Stimulated activated naive CD8-positive, alpha-beta T cell treated with anti-CD3 and anti-CD28 coated beads, Interleukin-15, amount 100 ng/mL, for 72 hours (primary cell): ENCODE results near the gene SMIM1.
"Not testable (repeated sequence)": the region's sequence is repeated elsewhere in the genome, so short reads cannot be mapped to it uniquely, and the experiment has no call there.

Experiments used
- ATAC-seq: fragments of 150-1000 bp; cut with Tn5 transposase; 2 replicates; pipeline ENCODE4 v1.10.0; 2021; ENCODE audit warnings: mild to moderate bottlenecking, moderate library complexity
- DNase-seq, 2 donors: peaks; one replicate each; pipeline ENCODE4 v3.0.0; 2021 to 2022
- H3K27ac Mint-ChIP-seq, 2 donors: one replicate each; pipeline ENCODE4 v1.8.0; 2022; ENCODE audit warnings: mild to moderate bottlenecking in 2 of 2, mixed read lengths in 2 of 2, moderate library complexity in 2 of 2
- H3K27me3 Mint-ChIP-seq: one replicate; pipeline ENCODE4 v1.8.0; 2022; ENCODE audit warnings: mixed read lengths
- H3K4me1 Mint-ChIP-seq: one replicate; pipeline ENCODE4 v1.8.0; 2022; ENCODE audit warnings: mild to moderate bottlenecking, mixed read lengths
- H3K4me3 Mint-ChIP-seq, 2 donors: one replicate each; pipeline ENCODE4 v1.8.0; 2022; ENCODE audit warnings: mild to moderate bottlenecking in 2 of 2, mixed read lengths in 2 of 2, moderate library complexity in 1 of 2
- H3K9me3 Mint-ChIP-seq, 2 donors: one replicate each; pipeline ENCODE4 v1.8.0; 2022; ENCODE audit warnings: mixed read lengths in 2 of 2

The SMIM1 gene, protein sequence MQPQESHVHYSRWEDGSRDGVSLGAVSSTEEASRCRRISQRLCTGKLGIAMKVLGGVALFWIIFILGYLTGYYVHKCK

DNA sequence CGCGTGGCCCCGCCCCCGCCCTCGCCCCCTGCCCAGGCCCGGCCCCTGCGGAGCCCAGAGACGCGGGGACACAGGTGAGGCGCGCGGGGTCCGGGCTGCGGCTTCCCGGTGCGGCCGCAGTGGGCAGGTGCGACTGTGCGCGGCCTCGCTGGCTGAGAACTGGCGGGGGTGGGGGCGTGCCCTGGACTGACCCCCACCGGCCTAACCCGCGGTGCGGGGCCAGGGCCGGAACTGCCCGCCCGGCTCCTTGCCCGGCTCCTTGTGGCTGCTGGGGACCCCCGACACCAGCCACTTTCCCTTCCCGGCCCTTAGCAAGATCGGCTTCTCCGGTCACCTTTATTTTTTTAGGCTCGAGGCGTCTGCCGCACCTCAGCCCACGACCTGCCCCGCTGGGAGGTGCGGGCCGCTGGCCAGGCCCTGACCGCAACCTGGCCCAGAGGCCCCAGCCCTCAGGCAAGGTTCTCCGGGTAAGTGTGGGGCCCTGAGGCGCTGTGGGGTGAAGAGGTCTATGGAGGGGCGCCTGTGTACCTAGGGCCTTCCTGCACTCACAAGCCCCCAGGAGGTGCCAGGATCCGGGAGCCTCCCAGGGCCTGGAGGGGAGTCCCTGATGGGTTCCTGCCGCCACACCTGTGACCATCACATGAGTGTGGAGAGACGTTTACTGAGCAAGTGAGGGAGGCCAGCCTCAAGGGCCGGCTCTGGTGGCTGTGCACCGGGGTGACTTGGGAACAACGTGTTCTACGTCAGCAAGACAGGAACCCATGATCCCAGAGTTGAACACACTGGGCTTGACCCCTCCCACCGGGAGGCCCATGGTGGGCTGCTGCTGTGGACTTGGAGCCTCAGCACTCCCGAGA lies at the start of gene SMIM1:
Gene SMIM1, plus strand, starts transcription at position 35 of the 857 bp plus-strand sequence. CDS start 2,625 bp downstream, outside the sequence.
- peak in 1 of 2 donors; percentile 28 for DNase-seq
- Mint-ChIP-seq H3K27me3 (no peaks in the 10 kb centered on the region), H3K4me1 (peaks cover 39% of the 10 kb centered on the region), H3K4me3 (peak within 1 kb of the TSS; percentile 80 to 90), H3K9me3 (no peaks in the 10 kb centered on the region), H3K27ac (peak within 1 kb of the TSS; percentile 65 to 85)
- no peak for ATAC-seq

DNA sequence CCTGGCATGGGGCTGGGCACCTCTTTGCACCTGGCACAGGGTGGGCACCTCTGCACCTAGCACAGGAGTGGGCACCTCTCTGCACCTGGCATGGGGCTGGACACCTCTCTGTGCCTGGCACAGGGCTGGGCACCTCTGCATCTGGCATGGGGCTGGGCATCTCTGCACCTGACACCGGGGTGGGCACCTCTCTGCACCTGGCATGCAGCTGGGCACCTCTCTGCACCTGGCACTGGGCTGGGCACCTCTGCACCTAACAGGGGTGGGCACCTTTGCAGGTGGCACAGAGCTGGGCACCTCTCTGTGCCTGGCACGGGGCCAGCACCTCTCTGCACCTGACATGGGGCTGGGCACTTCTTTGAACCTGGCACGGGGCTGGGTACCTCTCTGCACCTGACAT lies 49.7 kb upstream of the SMIM1 start:
- no peak overlapping the region for H3K27ac Mint-ChIP-seq
- no peaks in the 10 kb centered on the region for H3K9me3 Mint-ChIP-seq
- ATAC-seq (no peak), DNase-seq (no peak)
- H3K27me3 Mint-ChIP-seq, result peaks cover 8% of the 10 kb centered on the region
- H3K4me3 Mint-ChIP-seq, result no peak overlapping the region
- H3K4me1 Mint-ChIP-seq, result peaks cover 11% of the 10 kb centered on the region

DNA sequence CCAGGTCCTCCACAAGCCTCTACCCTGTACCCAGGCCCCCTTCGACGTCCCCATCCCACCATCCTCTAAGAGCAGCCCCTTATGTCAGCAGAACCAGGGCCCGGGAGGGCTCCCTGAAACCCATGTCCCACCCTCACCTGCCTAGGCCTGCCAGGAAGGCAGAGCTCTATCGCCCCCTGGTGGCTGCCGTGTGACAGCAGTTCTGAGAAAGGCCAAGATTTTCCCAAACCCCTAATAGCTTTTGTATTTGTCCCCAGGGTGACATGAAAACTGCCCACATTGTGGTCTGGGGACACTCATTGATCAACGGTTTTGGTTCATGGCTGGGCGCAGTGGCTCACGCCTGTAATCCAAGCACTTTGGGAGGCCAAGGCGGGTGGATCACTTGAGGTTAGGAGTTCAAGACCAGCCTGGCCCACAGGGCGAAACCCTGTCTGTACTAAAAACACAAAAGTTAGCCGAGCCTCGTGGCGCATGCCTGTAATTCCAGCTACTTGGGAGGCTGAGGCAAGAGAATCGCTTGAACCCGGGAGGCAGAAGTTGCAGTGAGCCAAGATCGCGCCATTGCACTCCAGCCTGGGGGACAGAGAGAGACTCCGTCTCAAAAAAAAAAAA lies 48.0 kb upstream of the SMIM1 start:
- H3K27me3 Mint-ChIP-seq, result peaks cover 20% of the 10 kb centered on the region
- not testable (repeated sequence) for H3K27ac Mint-ChIP-seq, H3K4me3 Mint-ChIP-seq, H3K9me3 Mint-ChIP-seq
- DNase-seq (peak; percentile 68 to 72), ATAC-seq (peak; percentile 45)
- peaks cover 11% of the 10 kb centered on the region for H3K4me1 Mint-ChIP-seq

DNA sequence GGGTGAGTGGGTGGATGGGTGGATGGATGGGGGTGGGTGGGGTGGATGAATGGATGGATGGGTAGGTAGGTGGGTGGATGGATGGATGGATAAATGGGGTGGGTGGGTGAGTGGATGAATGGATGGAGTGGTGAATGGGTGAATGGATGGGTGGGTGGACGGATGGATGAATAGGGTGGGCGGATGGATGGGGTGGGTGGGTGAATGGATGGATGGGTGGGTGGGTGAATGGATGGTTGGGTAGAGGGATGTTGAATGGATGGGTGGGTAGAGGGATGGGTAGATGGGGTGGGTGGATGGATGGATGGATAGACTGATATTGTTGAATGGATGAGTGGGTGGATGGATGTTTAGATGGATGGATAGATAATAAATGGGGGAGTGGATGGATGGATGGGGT lies 47.2 kb upstream of the SMIM1 start:
- Mint-ChIP-seq H3K4me3 (no peak overlapping the region), H3K27ac (no peak overlapping the region), H3K9me3 (no peaks in the 10 kb centered on the region), H3K4me1 (peaks cover 10% of the 10 kb centered on the region), H3K27me3 (peaks cover 23% of the 10 kb centered on the region)
- no peak for ATAC-seq
- no peak for DNase-seq

DNA sequence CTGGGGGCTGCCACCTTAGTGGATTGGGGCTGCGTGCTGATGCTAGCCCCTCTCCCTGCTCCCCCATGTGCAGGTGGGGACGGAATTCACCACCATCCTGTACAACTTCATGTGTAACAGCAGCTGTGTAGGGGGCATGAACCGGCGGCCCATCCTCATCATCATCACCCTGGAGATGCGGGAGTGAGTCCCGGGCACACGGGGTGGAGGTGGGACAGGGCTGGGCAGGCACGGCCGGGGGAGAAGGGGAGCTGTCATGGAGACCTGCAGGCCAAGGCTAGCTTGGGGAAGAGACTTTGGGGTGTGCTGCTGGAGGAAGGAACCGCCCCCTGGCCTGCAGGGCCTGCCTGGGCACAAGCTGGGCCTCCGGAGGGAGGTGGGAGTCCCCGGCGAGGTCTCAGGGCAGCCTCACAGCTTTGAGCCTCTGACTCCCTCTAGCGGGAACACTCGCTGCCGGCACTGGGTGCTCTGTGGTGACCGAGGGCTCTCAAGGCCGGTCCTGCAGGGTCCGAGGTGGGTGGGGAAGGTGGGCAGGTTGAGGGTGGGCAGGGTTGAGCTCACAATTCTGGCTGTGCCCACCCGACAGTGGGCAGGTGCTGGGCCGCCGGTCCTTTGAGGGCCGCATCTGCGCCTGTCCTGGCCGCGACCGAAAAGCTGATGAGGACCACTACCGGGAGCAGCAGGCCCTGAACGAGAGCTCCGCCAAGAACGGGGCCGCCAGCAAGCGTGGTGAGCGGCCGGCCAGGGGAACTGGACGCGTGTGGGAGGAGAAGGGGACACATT lies 45.3 kb upstream of the SMIM1 start:
- peaks cover 35% of the 10 kb centered on the region for H3K27me3 Mint-ChIP-seq
- no peak overlapping the region for H3K27ac Mint-ChIP-seq
- ATAC-seq (peak; percentile 52), DNase-seq (peak; percentile 19 to 32)
- no peak overlapping the region for H3K4me3 Mint-ChIP-seq
- peaks cover 5% of the 10 kb centered on the region for H3K4me1 Mint-ChIP-seq
- H3K9me3 Mint-ChIP-seq, result no peaks in the 10 kb centered on the region

DNA sequence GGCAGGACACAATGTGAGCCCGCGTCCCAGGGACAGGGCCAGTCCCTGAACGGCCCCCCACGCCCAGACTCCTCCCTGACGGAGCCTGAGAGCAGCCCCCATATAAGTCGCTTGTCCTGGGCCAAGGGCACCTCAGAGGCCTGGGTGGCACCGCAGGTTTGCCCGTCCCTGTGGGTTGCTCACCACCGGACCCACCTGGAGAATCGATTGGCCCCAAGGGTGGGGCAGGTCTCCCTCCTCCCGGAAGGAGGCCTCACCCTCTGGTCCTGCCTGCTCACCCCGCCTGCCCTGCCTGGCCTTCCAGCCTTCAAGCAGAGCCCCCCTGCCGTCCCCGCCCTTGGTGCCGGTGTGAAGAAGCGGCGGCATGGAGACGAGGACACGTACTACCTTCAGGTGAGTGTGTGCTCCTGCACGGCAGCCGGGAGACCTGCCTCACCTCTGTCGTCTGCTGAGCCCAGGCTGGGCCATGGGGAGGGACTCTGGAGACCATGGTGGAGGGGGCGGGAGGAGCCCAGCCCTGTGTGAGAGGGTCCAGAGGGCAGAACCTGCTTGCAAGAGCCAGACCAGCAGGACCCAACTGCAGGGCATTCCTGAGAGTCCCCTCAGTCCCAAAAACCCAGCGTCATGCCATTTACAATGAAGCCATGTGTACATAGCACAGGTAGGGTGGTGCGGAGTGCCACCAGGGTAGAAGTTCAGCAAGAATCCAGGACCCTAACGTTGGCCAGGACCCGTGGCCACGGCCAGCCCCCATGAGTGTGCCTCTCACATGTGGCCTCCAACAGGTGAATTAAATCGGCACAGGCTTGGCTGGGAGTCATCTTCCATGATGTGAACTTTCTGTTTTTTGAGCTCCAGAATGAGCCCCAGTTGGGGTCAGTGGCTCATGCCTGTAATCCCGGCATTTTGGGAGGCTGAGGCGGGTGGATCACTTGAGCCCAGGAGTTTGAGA lies 44.4 kb upstream of the SMIM1 start:
- DNase-seq (no peak), ATAC-seq (no peak)
- peaks cover 5% of the 10 kb centered on the region for H3K4me1 Mint-ChIP-seq
- H3K27ac Mint-ChIP-seq, result no peak overlapping the region
- H3K27me3 Mint-ChIP-seq, result peaks cover 35% of the 10 kb centered on the region
- H3K9me3 Mint-ChIP-seq, result no peaks in the 10 kb centered on the region
- H3K4me3 Mint-ChIP-seq, result no peak overlapping the region

DNA sequence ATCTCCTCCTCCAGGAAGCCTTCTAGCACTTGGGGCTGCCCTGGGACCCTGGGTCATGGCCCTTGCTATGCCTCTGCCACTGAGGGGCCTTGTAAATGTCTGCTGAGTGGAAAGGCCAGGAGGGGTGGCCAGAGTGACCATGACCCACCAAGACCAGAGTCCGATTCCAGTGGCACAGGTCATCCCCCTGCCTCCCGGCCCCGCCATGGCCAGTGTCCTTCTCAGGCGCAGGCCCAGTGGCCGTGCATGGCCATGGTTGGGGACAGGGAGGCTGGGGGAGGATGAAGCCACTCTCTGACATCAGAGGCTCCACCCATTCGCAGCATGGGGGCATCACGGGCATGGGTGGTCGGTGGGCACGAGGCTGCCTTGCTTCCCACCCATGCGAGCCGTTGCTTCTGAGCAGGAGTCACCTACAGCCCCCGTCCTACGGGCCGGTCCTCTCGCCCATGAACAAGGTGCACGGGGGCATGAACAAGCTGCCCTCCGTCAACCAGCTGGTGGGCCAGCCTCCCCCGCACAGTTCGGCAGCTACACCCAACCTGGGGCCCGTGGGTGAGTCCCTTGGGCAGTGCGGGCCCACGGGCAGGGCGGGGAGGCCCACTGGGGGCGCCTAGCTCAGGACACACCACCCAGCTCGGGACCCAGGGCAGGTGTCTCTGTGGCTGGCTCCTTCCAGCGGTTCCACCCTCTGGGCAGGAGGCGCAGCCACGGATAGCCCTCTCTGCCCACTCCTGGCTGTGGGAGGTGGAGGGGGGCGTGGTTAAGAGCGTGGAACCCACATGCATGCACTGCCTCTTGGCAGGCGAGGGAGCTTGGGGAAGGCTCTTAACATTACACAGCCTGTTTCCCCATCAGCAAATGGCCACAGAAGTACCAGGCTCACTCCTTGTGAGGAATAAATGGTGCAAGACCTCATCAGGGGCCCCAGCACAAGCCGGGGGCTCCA lies 42.7 kb upstream of the SMIM1 start:
- Mint-ChIP-seq H3K4me1 (no peaks in the 10 kb centered on the region), H3K9me3 (no peaks in the 10 kb centered on the region), H3K27ac (peak overlapping the region in 1 of 2 donors; percentile 42), H3K4me3 (no peak overlapping the region), H3K27me3 (peaks cover 35% of the 10 kb centered on the region)
- DNase-seq (no peak), ATAC-seq (peak; percentile 37)

DNA sequence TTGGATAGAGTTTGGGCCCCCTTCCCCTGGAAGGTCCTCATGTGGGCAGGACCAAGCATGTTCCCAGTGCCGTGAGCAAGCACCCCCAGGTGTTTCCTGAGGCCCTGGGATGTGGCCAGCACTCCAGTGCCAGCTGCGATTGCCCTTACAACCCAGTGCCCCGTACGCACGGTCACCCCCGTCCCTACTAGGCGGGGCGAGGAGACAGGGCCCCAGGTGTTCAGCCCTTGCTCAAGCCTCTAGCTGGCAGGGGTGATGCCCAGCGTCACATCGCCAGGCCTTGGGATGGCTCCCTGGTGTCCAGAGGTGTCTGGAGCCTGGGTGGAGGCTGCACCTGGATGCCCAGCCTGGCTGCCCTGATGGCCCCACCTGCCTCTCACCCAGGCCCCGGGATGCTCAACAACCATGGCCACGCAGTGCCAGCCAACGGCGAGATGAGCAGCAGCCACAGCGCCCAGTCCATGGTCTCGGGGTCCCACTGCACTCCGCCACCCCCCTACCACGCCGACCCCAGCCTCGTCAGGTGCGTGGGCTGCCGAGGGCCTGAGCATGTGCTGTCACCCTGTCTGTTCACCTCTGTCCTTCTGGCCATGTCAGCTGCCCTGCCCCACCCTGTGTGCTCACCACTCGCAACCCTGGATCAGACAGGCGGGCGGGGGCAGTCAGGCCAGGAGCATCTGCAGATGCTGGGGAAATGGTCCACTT lies 41.9 kb upstream of the SMIM1 start:
- ATAC-seq, result no peak
- Mint-ChIP-seq H3K9me3 (no peaks in the 10 kb centered on the region), H3K27ac (peak overlapping the region in 1 of 2 donors; percentile 88)

DNA sequence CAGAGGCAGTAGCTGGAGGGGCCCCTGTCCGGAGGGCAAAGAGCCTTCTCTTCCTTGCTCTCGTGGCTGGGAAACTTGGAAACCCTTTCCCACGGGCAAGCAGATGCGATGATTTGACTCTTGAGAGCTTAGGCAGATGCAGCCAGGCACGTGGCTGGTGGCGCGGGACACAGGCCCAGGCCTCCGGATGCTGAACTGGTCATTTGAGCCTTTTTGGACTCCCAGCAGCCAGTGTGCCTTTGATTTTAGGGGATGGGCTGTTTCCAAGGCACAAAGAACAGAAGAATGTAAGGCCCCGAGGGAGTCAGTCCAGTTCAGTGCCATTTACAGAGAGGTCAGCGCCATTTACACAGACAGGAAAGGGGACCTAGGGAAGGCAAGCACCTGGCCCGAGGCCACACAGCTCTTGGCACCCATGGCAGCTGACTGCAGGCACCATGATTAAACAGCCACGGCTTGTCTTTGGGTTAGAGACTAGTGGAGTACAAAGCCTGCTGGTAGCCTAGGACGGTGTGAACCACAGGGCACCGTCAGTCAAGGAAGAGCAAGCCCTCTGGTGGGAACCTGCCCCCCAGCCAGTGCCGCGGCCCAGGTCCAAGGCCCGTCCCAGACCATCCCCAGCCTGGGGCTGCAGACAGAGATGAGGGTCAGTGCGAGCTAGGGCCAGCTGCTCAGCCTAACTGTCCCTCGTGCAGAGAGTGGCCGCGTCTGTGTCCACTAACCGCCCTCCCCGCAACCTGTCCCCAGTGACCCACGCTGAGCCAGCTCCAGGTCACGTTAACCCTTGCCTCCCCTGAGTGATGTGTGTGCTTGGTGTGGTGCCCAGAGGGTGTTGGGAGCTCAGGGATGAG lies 40.7 kb upstream of the SMIM1 start:
- Mint-ChIP-seq H3K27me3 (peaks cover 30% of the 10 kb centered on the region), H3K27ac (no peak overlapping the region), H3K4me3 (no peak overlapping the region), H3K9me3 (no peaks in the 10 kb centered on the region), H3K4me1 (no peaks in the 10 kb centered on the region)
- no peak for DNase-seq
- no peak for ATAC-seq

More for the DNA sequence above, 41.9 kb upstream of the SMIM1 start:
- no peaks in the 10 kb centered on the region for H3K4me1 Mint-ChIP-seq
- no peak overlapping the region for H3K4me3 Mint-ChIP-seq
- DNase-seq, result no peak
- H3K27me3 Mint-ChIP-seq, result peaks cover 35% of the 10 kb centered on the region

DNA sequence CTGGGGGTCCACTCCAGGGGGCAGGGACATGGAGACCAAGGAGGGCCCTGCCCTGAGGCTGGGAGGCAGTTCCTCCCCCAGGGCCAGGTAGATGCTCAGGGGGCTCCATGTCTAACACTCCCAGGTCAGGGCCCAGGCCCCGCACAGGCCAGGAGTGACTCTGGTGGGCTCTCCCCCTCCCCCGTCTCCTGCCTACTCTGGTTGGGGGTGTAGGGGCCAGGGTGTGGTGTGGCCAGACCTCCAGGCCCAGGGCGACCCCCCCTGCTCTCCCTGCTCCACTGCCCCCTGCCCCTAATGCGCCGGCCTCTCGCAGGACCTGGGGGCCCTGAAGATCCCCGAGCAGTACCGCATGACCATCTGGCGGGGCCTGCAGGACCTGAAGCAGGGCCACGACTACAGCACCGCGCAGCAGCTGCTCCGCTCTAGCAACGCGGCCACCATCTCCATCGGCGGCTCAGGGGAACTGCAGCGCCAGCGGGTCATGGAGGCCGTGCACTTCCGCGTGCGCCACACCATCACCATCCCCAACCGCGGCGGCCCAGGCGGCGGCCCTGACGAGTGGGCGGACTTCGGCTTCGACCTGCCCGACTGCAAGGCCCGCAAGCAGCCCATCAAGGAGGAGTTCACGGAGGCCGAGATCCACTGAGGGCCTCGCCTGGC lies 40.0 kb upstream of the SMIM1 start:
- H3K4me1 Mint-ChIP-seq, result no peaks in the 10 kb centered on the region
- H3K27me3 Mint-ChIP-seq, result peaks cover 27% of the 10 kb centered on the region
- ATAC-seq (peak; percentile 11), DNase-seq (no peak)
- H3K9me3 Mint-ChIP-seq, result no peaks in the 10 kb centered on the region
- H3K4me3 Mint-ChIP-seq, result no peak overlapping the region
- no peak overlapping the region for H3K27ac Mint-ChIP-seq

DNA sequence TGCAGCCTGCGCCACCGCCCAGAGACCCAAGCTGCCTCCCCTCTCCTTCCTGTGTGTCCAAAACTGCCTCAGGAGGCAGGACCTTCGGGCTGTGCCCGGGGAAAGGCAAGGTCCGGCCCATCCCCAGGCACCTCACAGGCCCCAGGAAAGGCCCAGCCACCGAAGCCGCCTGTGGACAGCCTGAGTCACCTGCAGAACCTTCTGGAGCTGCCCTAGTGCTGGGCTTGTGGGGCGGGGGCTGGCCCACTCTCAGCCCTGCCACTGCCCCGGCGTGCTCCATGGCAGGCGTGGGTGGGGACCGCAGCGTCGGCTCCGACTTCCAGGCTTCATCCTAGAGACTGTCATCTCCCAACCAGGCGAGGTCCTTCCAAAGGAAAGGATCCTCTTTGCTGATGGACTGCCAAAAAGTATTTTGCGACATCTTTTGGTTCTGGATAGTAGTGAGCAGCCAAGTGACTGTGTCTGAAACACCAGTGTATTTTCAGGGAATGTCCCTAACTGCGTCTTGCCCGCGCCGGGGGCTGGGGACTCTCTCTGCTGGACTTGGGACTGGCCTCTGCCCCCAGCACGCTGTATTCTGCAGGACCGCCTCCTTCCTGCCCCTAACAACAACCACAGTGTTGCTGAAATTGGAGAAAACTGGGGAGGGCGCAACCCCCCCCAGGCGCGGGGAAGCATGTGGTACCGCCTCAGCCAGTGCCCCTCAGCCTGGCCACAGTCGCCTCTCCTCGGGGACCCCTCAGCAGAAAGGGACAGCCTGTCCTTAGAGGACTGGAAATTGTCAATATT lies 39.3 kb upstream of the SMIM1 start:
- peaks cover 27% of the 10 kb centered on the region for H3K27me3 Mint-ChIP-seq
- no peak for ATAC-seq
- no peak overlapping the region for H3K4me3 Mint-ChIP-seq
- no peak overlapping the region for H3K27ac Mint-ChIP-seq
- H3K4me1 Mint-ChIP-seq, result no peaks in the 10 kb centered on the region
- no peak for DNase-seq
- no peaks in the 10 kb centered on the region for H3K9me3 Mint-ChIP-seq
